ENCODE results near the gene RET. TPM values are rescaled to one million over a fixed set of nuclear protein-coding genes. Genes with fewer than 3 reads are reported as not detected.
A peak's percentile ranks its signal among the peaks of the same experiment; 100 is the strongest.

Gene RET
- total RNA-seq, 1 donor from 2014 or later: 2.2 TPM

DNA sequence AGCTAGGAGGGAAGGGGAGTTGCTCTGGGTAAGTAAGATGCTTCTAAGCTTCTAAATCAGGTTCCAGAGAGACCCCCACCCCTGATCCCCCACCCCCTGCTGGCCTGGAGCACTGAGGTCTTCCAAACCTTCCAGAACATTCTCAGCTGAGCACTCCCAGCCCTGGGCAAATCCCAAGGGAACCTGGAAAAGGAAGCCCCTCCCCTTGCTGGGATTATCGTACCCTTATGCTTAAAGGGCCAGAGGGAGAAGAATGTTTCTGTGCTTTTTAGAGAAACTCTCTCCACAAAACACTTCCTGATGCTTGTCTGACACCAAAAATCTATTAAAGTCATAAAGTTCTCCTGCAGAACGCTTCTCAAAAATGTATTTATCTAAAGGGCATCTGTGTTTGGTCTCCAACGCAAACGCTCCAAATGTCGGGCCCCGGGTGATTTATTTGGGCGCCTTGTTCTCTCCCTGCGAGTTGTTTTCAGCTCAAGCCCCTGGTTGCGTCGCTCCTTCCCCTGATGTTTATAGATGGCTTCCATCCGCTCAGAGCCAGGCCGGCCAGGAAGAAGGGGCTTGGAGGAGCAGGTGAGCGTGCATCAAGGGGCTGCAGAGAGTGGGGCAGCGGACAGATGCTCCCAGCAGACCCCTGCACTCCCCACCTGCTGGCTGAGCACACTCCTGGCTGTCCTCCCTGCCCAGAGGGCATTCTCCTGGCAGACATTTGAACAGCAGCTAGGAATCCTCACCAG is 8.2 kb upstream of the RET start:
- Mint-ChIP-seq H3K4me3 (no peak overlapping the region), H3K27me3 (ENCODE audit: low read depth) (peaks cover 29% of the 10 kb centered on the region), H3K36me3 (no peaks in the 10 kb centered on the region), H3K4me1 (peaks cover 15% of the 10 kb centered on the region), H3K9me3 (no peaks in the 10 kb centered on the region), H3K27ac (peak overlapping the region; percentile 67)
- TF ChIP-seq, protein P1, sequence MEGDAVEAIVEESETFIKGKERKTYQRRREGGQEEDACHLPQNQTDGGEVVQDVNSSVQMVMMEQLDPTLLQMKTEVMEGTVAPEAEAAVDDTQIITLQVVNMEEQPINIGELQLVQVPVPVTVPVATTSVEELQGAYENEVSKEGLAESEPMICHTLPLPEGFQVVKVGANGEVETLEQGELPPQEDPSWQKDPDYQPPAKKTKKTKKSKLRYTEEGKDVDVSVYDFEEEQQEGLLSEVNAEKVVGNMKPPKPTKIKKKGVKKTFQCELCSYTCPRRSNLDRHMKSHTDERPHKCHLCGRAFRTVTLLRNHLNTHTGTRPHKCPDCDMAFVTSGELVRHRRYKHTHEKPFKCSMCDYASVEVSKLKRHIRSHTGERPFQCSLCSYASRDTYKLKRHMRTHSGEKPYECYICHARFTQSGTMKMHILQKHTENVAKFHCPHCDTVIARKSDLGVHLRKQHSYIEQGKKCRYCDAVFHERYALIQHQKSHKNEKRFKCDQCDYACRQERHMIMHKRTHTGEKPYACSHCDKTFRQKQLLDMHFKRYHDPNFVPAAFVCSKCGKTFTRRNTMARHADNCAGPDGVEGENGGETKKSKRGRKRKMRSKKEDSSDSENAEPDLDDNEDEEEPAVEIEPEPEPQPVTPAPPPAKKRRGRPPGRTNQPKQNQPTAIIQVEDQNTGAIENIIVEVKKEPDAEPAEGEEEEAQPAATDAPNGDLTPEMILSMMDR (IDR thresholded peaks at IDR 0.05; ENCODE audit: unreplicated experiment): no peak
- no peak for DNase-seq (ENCODE audit: low spot score in 2 of 2, unreplicated experiment in 2 of 2)

DNA sequence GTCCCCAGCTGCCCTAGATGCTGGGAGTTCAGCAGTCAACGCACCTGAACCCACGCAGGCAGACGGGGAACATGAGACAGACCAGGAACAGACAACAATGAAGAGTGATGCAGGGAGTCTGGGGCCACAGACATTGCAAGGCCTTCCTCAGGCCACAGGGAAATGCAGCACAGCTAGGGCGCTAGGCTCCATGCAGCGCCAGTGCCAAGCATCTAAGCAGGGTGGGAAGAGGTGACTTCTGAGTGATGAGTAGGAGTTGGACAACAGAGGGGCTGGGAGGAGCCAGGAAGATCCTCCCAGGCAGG is 7.7 kb upstream of the RET start:
- DNase-seq (ENCODE audit: low spot score in 2 of 2, unreplicated experiment in 2 of 2): no peak
- Mint-ChIP-seq H3K36me3 (no peaks in the 10 kb centered on the region), H3K27me3 (ENCODE audit: low read depth) (peaks cover 34% of the 10 kb centered on the region), H3K4me1 (peaks cover 15% of the 10 kb centered on the region), H3K9me3 (no peaks in the 10 kb centered on the region), H3K4me3 (no peak overlapping the region), H3K27ac (no peak overlapping the region)
- TF ChIP-seq, protein P1 (IDR thresholded peaks at IDR 0.05; ENCODE audit: unreplicated experiment): no peak

DNA sequence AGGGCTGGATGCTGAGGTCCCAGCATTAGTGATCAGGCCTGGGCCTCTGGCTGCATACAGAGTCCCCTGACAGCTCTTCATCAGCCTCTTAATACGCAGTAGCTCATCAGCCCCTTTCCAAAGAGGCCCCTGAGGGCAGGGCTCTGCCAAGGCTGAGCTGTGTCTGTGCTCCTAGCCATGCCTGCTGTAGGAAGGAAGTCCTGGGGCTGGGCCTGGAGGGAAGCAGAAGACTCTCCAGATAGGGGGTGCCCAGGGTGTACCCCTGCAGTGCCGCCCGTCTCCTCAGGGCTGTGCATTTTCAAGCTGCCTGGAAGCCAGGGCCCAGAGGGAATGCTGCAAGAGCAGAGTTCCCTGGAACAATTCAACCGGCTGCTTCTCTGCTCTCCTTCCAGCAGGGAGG is 7.3 kb upstream of the RET start:
- H3K27me3 Mint-ChIP-seq (ENCODE audit: low read depth): peaks cover 38% of the 10 kb centered on the region
- no peaks in the 10 kb centered on the region for H3K9me3 Mint-ChIP-seq
- no peak for DNase-seq (ENCODE audit: low spot score in 2 of 2, unreplicated experiment in 2 of 2)
- no peak overlapping the region for H3K27ac Mint-ChIP-seq
- TF ChIP-seq, protein P1 (IDR thresholded peaks at IDR 0.05; ENCODE audit: unreplicated experiment): no peak
- H3K4me1 Mint-ChIP-seq: peaks cover 15% of the 10 kb centered on the region
- H3K4me3 Mint-ChIP-seq: no peak overlapping the region
- H3K36me3 Mint-ChIP-seq: no peaks in the 10 kb centered on the region

DNA sequence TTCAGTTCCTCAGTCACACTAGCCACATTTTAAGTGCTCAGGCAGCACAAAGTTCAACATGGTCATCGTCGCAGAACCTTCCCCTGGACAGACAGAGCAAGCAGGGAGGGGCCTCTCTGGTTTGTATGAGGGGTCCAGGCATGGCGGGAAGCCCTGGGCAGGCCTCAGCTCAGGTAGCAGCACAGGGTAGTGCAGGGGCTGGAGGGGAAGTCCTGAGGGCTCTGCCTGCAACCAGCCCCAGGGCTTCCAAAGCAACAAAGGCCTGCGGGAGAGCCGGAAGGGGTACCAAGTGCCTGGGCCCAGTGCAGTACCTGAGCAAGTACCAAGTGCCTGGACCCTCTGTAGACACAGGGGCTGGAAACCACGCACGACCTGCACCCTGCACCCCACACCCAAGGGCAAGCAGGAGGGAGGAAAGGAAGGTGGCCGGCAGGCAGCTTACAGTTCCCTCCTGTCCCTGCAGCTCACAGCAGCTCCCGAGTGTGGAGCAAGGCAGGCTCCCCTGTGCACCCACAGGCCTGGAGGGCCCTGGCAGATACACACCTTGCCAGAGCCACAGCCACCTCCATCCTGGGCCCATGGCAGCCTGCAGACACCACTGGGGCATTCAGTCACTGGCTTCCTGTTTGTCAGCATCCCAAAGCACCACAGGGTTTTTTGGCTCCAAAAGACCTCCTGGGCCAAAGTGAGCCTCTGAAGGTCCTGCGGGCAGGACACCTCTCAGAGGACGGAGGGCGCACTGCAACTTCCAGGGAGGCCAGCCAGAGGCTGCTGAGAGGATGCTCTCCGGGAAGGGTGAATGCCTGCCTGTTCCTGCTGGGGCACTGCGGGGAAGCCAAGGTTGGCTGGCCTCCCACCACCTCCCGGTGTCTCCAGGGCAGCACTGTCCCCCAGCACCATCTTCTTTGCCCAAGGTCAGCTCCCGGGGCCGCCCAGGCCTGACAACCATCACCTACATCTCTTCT is 6.5 kb upstream of the RET start:
- peaks cover 47% of the 10 kb centered on the region for H3K27me3 Mint-ChIP-seq (ENCODE audit: low read depth)
- no peak overlapping the region for H3K4me3 Mint-ChIP-seq
- no peaks in the 10 kb centered on the region for H3K9me3 Mint-ChIP-seq
- no peak overlapping the region for H3K27ac Mint-ChIP-seq
- TF ChIP-seq, protein P1 (IDR thresholded peaks at IDR 0.05; ENCODE audit: unreplicated experiment): no peak
- peaks cover 15% of the 10 kb centered on the region for H3K4me1 Mint-ChIP-seq
- no peak for DNase-seq (ENCODE audit: low spot score in 2 of 2, unreplicated experiment in 2 of 2)
- H3K36me3 Mint-ChIP-seq: no peaks in the 10 kb centered on the region

DNA sequence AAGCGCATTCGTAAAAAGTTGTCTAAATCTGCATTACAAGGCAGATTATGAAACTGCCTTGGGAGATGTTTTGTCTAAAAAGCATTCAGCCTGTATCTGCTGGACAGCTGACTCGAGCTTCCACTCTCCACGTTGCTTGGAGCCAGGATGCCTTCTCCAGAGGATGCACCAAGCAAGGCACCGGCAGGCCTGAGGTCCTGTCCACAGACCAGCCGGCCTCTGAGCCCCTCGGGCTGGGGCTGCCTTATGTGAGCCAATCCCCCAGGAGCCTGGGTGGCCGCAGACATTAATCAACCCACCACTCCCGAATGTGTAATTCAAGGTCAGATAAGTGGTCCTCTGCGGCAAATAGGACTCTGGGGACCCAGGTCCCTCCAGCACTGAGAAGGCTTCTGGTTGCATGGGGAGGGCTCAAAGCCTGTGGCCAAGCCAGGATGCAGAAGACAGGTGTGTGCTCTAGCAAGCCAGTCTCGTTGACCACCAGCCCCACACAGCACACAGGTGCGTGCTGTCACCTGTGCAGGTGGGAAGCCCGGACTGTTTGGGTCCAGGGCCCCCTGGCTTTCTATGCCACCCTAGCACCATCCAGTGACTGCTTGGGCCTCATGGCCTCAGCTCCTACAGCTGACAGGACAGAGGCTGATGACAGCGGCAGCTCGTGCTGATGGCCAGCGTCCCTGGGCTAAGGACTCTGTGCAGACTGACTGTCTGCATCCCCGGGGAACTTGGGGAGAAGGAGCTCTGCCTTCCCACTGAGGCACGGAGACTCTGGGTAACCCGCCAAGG is 4.8 kb upstream of the RET start:
- Mint-ChIP-seq H3K27ac (no peak overlapping the region), H3K4me1 (peaks cover 15% of the 10 kb centered on the region), H3K27me3 (ENCODE audit: low read depth) (peaks cover 60% of the 10 kb centered on the region), H3K36me3 (no peaks in the 10 kb centered on the region), H3K9me3 (no peaks in the 10 kb centered on the region), H3K4me3 (no peak overlapping the region)
- no peak for DNase-seq (ENCODE audit: low spot score in 2 of 2, unreplicated experiment in 2 of 2)
- TF ChIP-seq, protein P1 (IDR thresholded peaks at IDR 0.05; ENCODE audit: unreplicated experiment): no peak

Measured in mesothelial cell of epicardium (in vitro differentiated cells).